H1 (cell line): ENCODE data around the gene PSMB5. TPM values are rescaled to one million over a fixed set of nuclear protein-coding genes. Genes with fewer than 3 reads are reported as not detected.

Experiments used
- BACH1 ChIP-seq: IDR thresholded peaks from 2 replicates; pipeline ENCODE4 v1.6.1; 2012; ENCODE audit warnings: low read length, improper control_type of control experiment
- POLR2AphosphoS5 ChIP-seq: IDR thresholded peaks from 2 replicates; pipeline ENCODE4 v1.6.1; 2011; ENCODE audit warnings: low read depth, low read length
- polyA plus RNA-seq, 7 experiments: library from polyadenylated mRNA; depleted of rRNA in 3 of 7; stranded (reverse) in 5 of 7; unstranded in 2 of 7; fragments of >200 nt in 5 of 7; fragments of 200-250 nt in 2 of 7; gene quantifications; 1 replicate in 5 of 7; 2 replicates in 1 of 7; 4 replicates in 1 of 7; pipeline versions ENCODE4 v1.2.1 to v1.2.3, GENCODE V29; 2011 to 2013; ENCODE audit warnings: missing spikeins in 2 of 7, mixed read lengths in 2 of 7
- total RNA-seq: library from RNA; stranded (reverse); fragmentation: NEBNext Ultra II Directional; extraction: Animal tissue kit (Norgen Biotek cat#: 25700); gene quantifications from 2 replicates; pipeline ENCODE4 v1.2.1, GENCODE V29; 2021
- TF ChIP-seq, protein P1 (sequence below): fragments of 300-600 bp; sonication (generic); IDR thresholded peaks from 2 replicates; pipeline ENCODE4 v1.7.1; 2012; ENCODE audit warnings: low read length, moderate library complexity, mild to moderate bottlenecking, inconsistent platforms; ENCODE audit not compliant: insufficient replicate concordance

Gene PSMB5
- total and polyA plus RNA-seq, 2 of the 8 experiments (the other 6 are each of a cell fraction or from before 2014, with no cell fraction given) = 254 to 510 TPM

- TF ChIP-seq, protein P1, sequence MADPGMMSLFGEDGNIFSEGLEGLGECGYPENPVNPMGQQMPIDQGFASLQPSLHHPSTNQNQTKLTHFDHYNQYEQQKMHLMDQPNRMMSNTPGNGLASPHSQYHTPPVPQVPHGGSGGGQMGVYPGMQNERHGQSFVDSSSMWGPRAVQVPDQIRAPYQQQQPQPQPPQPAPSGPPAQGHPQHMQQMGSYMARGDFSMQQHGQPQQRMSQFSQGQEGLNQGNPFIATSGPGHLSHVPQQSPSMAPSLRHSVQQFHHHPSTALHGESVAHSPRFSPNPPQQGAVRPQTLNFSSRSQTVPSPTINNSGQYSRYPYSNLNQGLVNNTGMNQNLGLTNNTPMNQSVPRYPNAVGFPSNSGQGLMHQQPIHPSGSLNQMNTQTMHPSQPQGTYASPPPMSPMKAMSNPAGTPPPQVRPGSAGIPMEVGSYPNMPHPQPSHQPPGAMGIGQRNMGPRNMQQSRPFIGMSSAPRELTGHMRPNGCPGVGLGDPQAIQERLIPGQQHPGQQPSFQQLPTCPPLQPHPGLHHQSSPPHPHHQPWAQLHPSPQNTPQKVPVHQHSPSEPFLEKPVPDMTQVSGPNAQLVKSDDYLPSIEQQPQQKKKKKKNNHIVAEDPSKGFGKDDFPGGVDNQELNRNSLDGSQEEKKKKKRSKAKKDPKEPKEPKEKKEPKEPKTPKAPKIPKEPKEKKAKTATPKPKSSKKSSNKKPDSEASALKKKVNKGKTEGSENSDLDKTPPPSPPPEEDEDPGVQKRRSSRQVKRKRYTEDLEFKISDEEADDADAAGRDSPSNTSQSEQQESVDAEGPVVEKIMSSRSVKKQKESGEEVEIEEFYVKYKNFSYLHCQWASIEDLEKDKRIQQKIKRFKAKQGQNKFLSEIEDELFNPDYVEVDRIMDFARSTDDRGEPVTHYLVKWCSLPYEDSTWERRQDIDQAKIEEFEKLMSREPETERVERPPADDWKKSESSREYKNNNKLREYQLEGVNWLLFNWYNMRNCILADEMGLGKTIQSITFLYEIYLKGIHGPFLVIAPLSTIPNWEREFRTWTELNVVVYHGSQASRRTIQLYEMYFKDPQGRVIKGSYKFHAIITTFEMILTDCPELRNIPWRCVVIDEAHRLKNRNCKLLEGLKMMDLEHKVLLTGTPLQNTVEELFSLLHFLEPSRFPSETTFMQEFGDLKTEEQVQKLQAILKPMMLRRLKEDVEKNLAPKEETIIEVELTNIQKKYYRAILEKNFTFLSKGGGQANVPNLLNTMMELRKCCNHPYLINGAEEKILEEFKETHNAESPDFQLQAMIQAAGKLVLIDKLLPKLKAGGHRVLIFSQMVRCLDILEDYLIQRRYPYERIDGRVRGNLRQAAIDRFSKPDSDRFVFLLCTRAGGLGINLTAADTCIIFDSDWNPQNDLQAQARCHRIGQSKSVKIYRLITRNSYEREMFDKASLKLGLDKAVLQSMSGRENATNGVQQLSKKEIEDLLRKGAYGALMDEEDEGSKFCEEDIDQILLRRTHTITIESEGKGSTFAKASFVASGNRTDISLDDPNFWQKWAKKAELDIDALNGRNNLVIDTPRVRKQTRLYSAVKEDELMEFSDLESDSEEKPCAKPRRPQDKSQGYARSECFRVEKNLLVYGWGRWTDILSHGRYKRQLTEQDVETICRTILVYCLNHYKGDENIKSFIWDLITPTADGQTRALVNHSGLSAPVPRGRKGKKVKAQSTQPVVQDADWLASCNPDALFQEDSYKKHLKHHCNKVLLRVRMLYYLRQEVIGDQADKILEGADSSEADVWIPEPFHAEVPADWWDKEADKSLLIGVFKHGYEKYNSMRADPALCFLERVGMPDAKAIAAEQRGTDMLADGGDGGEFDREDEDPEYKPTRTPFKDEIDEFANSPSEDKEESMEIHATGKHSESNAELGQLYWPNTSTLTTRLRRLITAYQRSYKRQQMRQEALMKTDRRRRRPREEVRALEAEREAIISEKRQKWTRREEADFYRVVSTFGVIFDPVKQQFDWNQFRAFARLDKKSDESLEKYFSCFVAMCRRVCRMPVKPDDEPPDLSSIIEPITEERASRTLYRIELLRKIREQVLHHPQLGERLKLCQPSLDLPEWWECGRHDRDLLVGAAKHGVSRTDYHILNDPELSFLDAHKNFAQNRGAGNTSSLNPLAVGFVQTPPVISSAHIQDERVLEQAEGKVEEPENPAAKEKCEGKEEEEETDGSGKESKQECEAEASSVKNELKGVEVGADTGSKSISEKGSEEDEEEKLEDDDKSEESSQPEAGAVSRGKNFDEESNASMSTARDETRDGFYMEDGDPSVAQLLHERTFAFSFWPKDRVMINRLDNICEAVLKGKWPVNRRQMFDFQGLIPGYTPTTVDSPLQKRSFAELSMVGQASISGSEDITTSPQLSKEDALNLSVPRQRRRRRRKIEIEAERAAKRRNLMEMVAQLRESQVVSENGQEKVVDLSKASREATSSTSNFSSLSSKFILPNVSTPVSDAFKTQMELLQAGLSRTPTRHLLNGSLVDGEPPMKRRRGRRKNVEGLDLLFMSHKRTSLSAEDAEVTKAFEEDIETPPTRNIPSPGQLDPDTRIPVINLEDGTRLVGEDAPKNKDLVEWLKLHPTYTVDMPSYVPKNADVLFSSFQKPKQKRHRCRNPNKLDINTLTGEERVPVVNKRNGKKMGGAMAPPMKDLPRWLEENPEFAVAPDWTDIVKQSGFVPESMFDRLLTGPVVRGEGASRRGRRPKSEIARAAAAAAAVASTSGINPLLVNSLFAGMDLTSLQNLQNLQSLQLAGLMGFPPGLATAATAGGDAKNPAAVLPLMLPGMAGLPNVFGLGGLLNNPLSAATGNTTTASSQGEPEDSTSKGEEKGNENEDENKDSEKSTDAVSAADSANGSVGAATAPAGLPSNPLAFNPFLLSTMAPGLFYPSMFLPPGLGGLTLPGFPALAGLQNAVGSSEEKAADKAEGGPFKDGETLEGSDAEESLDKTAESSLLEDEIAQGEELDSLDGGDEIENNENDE = no peak
- no peak for TF ChIP-seq POLR2AphosphoS5
- TF ChIP-seq BACH1 = no peak
- TF ChIP-seq, all 59 proteins: peak for 0
These were observed 27.3 kb upstream of the PSMB5 start (continued) for GRCh38 chr14:23062002-23062401.
